ENCODE results near the gene RSPH1. TPM values are rescaled to one million over a fixed set of nuclear protein-coding genes. Genes with fewer than 3 reads are reported as not detected.

RSPH1 gene
- total RNA-seq, 1 donor from 2014 or later, result 0.42 TPM

DNA sequence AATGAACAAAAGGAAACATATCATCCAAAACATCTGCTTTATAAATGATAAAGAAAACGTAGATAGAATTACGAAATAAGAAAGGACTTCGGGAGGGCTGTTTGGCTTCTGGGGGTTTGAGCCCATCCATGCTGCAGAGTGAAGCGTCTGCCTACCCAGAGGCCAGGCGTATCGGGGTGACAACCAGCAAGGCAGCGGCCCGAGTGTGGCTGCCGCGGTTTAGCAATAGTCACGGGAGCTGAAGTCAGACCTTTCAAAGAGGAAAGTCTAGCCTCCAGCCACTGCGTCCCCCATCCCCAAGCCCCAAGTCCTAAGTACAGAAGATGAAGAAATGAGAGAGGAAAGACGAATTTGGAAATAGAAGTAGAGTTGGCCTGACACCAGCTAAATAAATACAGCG, 26.2 kb upstream of the RSPH1 start:
- H3K4me3 Mint-ChIP-seq, result no peak overlapping the region
- TF ChIP-seq, protein P1, sequence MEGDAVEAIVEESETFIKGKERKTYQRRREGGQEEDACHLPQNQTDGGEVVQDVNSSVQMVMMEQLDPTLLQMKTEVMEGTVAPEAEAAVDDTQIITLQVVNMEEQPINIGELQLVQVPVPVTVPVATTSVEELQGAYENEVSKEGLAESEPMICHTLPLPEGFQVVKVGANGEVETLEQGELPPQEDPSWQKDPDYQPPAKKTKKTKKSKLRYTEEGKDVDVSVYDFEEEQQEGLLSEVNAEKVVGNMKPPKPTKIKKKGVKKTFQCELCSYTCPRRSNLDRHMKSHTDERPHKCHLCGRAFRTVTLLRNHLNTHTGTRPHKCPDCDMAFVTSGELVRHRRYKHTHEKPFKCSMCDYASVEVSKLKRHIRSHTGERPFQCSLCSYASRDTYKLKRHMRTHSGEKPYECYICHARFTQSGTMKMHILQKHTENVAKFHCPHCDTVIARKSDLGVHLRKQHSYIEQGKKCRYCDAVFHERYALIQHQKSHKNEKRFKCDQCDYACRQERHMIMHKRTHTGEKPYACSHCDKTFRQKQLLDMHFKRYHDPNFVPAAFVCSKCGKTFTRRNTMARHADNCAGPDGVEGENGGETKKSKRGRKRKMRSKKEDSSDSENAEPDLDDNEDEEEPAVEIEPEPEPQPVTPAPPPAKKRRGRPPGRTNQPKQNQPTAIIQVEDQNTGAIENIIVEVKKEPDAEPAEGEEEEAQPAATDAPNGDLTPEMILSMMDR (IDR thresholded peaks at IDR 0.05; ENCODE audit: unreplicated experiment), result no peak
- H3K27ac Mint-ChIP-seq, result no peak overlapping the region
- no peaks in the 10 kb centered on the region for H3K9me3 Mint-ChIP-seq
- H3K4me1 Mint-ChIP-seq, result peaks cover 30% of the 10 kb centered on the region
- H3K27me3 Mint-ChIP-seq (ENCODE audit: low read depth), result peaks cover 25% of the 10 kb centered on the region
- DNase-seq (ENCODE audit: low spot score in 2 of 2, unreplicated experiment in 2 of 2), result no peak
- H3K36me3 Mint-ChIP-seq, result peaks cover 7% of the 10 kb centered on the region

DNA sequence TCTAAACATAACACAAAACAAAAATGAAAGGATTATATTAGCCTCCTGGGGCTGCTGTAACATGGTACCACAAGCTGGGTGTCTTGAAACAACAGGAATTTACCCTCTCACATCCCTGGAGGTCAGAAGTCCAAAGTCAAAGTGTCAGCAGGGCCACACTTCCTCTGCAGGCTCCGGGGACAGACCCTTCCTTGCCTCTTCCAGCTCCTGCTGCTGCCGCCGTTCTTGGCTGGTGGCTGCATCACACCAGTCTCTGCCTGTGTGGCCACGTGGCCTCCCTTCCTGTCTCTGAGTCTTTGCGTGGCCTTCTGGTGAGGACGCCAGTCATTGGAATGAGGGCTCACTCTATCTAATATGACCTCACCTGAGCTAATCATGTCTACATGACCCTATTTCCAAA, 25.8 kb upstream of the RSPH1 start:
- no peak for DNase-seq (ENCODE audit: low spot score in 2 of 2, unreplicated experiment in 2 of 2)
- H3K4me1 Mint-ChIP-seq, result peaks cover 34% of the 10 kb centered on the region
- peaks cover 25% of the 10 kb centered on the region for H3K27me3 Mint-ChIP-seq (ENCODE audit: low read depth)
- TF ChIP-seq, protein P1 (IDR thresholded peaks at IDR 0.05; ENCODE audit: unreplicated experiment), result no peak
- no peak overlapping the region for H3K4me3 Mint-ChIP-seq
- no peaks in the 10 kb centered on the region for H3K9me3 Mint-ChIP-seq
- no peak overlapping the region for H3K27ac Mint-ChIP-seq
- peaks cover 7% of the 10 kb centered on the region for H3K36me3 Mint-ChIP-seq

DNA sequence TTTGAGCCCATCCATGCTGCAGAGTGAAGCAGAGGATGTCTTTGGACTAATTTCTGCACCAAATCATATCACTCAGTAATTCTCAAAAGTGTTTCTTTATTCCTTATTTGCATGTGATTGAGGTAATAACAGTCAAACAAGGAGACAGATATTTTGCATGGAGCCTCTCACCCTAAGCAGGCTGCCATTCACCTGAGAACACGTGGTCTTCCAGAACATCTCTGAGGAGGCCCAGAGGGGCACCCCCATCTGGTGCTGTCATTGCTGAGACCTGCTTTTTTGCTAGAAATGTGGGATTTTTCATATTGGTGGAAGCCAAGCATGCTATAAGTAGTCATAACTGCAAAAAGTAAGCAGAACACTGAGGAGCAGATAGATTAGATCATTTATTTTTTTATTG, 25.4 kb upstream of the RSPH1 start:
- Mint-ChIP-seq H3K36me3 (peaks cover 7% of the 10 kb centered on the region), H3K4me3 (no peak overlapping the region), H3K27me3 (ENCODE audit: low read depth) (peaks cover 25% of the 10 kb centered on the region), H3K9me3 (no peaks in the 10 kb centered on the region), H3K4me1 (peaks cover 38% of the 10 kb centered on the region), H3K27ac (no peak overlapping the region)
- TF ChIP-seq, protein P1 (IDR thresholded peaks at IDR 0.05; ENCODE audit: unreplicated experiment), result no peak
- no peak for DNase-seq (ENCODE audit: low spot score in 2 of 2, unreplicated experiment in 2 of 2)

DNA sequence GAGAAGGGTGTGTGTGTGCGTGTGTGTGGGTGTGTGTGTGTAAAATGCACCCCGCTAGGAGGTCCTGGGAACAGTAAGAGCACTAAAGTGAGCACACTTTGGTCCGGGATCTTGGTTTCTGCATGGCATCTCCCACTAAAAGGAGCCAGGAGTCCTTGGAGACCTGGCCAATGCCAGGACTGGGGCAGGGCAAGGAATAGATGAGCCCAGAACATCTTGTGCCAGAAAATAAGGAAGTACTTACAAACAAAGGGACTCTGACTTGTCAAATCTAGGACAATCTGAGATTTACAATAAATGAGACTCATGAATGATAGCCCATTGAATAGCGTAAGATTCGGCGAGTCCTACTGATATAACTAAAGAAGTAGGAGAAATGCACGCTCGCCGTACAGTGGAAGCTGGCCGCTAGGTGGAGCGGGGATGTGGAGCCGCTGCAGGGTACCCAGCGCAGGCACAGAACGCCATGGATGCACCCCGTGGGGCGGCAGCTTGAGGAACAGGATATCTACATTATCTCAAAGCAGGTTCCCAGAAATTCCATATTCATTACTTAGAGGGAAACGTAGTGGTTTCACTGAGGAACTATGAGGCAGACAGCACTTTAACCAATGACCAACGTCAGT, 24.7 kb upstream of the RSPH1 start:
- Mint-ChIP-seq H3K4me3 (no peak overlapping the region), H3K9me3 (no peaks in the 10 kb centered on the region), H3K36me3 (peaks cover 7% of the 10 kb centered on the region), H3K4me1 (peaks cover 39% of the 10 kb centered on the region), H3K27ac (no peak overlapping the region), H3K27me3 (ENCODE audit: low read depth) (peaks cover 25% of the 10 kb centered on the region)
- TF ChIP-seq, protein P1 (IDR thresholded peaks at IDR 0.05; ENCODE audit: unreplicated experiment), result no peak
- no peak for DNase-seq (ENCODE audit: low spot score in 2 of 2, unreplicated experiment in 2 of 2)

DNA sequence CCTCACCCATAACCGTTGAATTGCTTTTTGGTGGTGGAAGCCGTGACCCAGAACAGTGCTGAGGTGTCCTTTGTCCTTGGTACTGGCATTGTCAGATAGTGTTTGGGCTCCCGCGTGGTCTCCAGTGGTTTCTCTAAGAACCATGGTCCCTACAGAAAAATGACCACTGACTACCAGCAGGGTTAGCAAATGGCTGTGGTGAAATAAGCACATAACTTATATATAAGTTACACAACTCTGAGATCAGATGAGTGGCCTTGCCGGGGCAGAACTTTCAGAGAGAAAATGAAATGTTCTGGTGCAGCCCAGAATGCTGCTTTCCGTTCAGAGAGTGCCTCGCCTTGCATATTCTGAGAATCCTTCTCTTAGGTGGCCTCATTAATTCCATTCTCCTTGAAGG, 22.6 kb upstream of the RSPH1 start:
- Mint-ChIP-seq H3K9me3 (no peaks in the 10 kb centered on the region), H3K27me3 (ENCODE audit: low read depth) (peaks cover 25% of the 10 kb centered on the region), H3K4me3 (no peak overlapping the region), H3K36me3 (peaks cover 7% of the 10 kb centered on the region), H3K4me1 (peaks cover 33% of the 10 kb centered on the region), H3K27ac (no peak overlapping the region)
- TF ChIP-seq, protein P1 (IDR thresholded peaks at IDR 0.05; ENCODE audit: unreplicated experiment), result no peak
- DNase-seq (ENCODE audit: low spot score in 2 of 2, unreplicated experiment in 2 of 2), result no peak

DNA sequence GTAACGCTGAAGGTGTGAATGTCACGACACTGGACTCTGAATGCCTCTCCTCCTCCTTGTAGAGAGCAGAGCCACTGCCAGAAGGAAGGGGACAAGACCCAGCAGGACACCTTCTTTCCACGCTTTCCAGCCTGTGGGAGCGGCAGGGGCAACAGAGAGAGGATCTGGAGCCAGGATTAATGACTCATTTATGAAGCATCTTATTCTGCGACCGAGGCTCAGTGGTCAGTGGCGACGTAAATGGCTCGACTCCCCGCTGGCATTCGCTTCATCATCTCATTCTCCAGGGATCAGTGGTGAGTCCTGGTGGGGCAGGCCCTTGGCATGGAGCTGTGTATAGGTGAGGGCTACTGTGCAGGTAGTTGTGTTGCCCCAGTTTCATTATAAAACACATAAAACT, 22.2 kb upstream of the RSPH1 start:
- no peaks in the 10 kb centered on the region for H3K9me3 Mint-ChIP-seq
- TF ChIP-seq, protein P1 (IDR thresholded peaks at IDR 0.05; ENCODE audit: unreplicated experiment), result no peak
- peaks cover 7% of the 10 kb centered on the region for H3K36me3 Mint-ChIP-seq
- peaks cover 25% of the 10 kb centered on the region for H3K27me3 Mint-ChIP-seq (ENCODE audit: low read depth)
- H3K4me3 Mint-ChIP-seq, result no peak overlapping the region
- peaks cover 34% of the 10 kb centered on the region for H3K4me1 Mint-ChIP-seq
- DNase-seq (ENCODE audit: low spot score in 2 of 2, unreplicated experiment in 2 of 2), result no peak
- H3K27ac Mint-ChIP-seq, result no peak overlapping the region
